PC-9 (cell line): ENCODE measurements around the gene PDPK1.
"Not testable (repeated sequence)": the region's sequence is repeated elsewhere in the genome, so short reads cannot be mapped to it uniquely, and the experiment has no call there.

ENCODE experiments used
- EZH2 ChIP-seq: fragments of 200-600 bp; sonication (generic); IDR thresholded peaks from 2 replicates; pipeline ENCODE4 v1.8.0; 2017; ENCODE audit warnings: antibody characterized with exemption, low read depth
- TF ChIP-seq, protein P1 (sequence below): fragments of 200-600 bp; sonication (generic); conservative IDR thresholded peaks from 2 replicates; pipeline ENCODE4 v1.6.1; 2017; ENCODE audit warnings: mixed run types, antibody characterized with exemption, mild to moderate bottlenecking, moderate library complexity

GRCh38 chr16:2541409-2541808 lies 3.6 kb downstream of the PDPK1 start:
- TF ChIP-seq, protein P1, sequence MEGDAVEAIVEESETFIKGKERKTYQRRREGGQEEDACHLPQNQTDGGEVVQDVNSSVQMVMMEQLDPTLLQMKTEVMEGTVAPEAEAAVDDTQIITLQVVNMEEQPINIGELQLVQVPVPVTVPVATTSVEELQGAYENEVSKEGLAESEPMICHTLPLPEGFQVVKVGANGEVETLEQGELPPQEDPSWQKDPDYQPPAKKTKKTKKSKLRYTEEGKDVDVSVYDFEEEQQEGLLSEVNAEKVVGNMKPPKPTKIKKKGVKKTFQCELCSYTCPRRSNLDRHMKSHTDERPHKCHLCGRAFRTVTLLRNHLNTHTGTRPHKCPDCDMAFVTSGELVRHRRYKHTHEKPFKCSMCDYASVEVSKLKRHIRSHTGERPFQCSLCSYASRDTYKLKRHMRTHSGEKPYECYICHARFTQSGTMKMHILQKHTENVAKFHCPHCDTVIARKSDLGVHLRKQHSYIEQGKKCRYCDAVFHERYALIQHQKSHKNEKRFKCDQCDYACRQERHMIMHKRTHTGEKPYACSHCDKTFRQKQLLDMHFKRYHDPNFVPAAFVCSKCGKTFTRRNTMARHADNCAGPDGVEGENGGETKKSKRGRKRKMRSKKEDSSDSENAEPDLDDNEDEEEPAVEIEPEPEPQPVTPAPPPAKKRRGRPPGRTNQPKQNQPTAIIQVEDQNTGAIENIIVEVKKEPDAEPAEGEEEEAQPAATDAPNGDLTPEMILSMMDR: not testable (repeated sequence)
- TF ChIP-seq EZH2: not testable (repeated sequence)
